Measurements from ENCODE around the gene ITGBL1.
A peak's percentile ranks its signal among the peaks of the same experiment; 100 is the strongest.

The ITGBL1 gene

GRCh38 chr13:101567841-101568240 is 115.4 kb downstream of the ITGBL1 start:
- DNase-seq (ENCODE audit: low spot score) = no peak

- DNase-seq (ENCODE audit: low spot score) = no peak
Measured at GRCh38 chr13:101569807-101570206, 117.3 kb downstream of the ITGBL1 start.

- no peak for DNase-seq (ENCODE audit: low spot score)
Measured at GRCh38 chr13:101570410-101570809, 117.9 kb downstream of the ITGBL1 start.

GRCh38 chr13:101572456-101572855 is 120.0 kb downstream of the ITGBL1 start:
- no peak for DNase-seq (ENCODE audit: low spot score)

GRCh38 chr13:101575581-101575980 is 123.1 kb downstream of the ITGBL1 start:
- no peak for DNase-seq (ENCODE audit: low spot score)

GRCh38 chr13:101576455-101576854 is 124.0 kb downstream of the ITGBL1 start:
- DNase-seq (ENCODE audit: low spot score) = peak; percentile 36

GRCh38 chr13:101576977-101577376 is 124.5 kb downstream of the ITGBL1 start:
- DNase-seq (ENCODE audit: low spot score) = no peak

- no peak for DNase-seq (ENCODE audit: low spot score)
Measured at GRCh38 chr13:101579281-101579802, 126.9 kb downstream of the ITGBL1 start.

- DNase-seq (ENCODE audit: low spot score) = no peak
Measured at GRCh38 chr13:101584331-101584730, 131.9 kb downstream of the ITGBL1 start.

- DNase-seq (ENCODE audit: low spot score) = no peak
Measured at GRCh38 chr13:101590479-101590878, 138.0 kb downstream of the ITGBL1 start.

- DNase-seq (ENCODE audit: low spot score) = no peak
Measured at GRCh38 chr13:101594936-101595335, 142.5 kb downstream of the ITGBL1 start.

GRCh38 chr13:101596803-101597202 is 144.3 kb downstream of the ITGBL1 start:
- DNase-seq (ENCODE audit: low spot score) = no peak

GRCh38 chr13:101611491-101612475 is 159.3 kb downstream of the ITGBL1 start:
- no peak for DNase-seq (ENCODE audit: low spot score)

- no peak for DNase-seq (ENCODE audit: low spot score)
Measured at GRCh38 chr13:101612735-101613134, 160.3 kb downstream of the ITGBL1 start.

- DNase-seq (ENCODE audit: low spot score) = no peak
Measured at GRCh38 chr13:101614491-101614890, 162.0 kb downstream of the ITGBL1 start.

- no peak for DNase-seq (ENCODE audit: low spot score)
Measured at GRCh38 chr13:101618440-101619187, 166.1 kb downstream of the ITGBL1 start.

- DNase-seq (ENCODE audit: low spot score) = no peak
Measured at GRCh38 chr13:101621099-101621498, 168.6 kb downstream of the ITGBL1 start.

- DNase-seq (ENCODE audit: low spot score) = no peak
Measured at GRCh38 chr13:101623470-101624209, 171.2 kb downstream of the ITGBL1 start.

GRCh38 chr13:101624210-101624922 is 171.9 kb downstream of the ITGBL1 start:
- no peak for DNase-seq (ENCODE audit: low spot score)

- DNase-seq (ENCODE audit: low spot score) = no peak
Measured at GRCh38 chr13:101624981-101625380, 172.5 kb downstream of the ITGBL1 start.

GRCh38 chr13:101626925-101627555 is 174.6 kb downstream of the ITGBL1 start:
- no peak for DNase-seq (ENCODE audit: low spot score)

Data from AG08396 (cell line).